HUDEP-2 (cell line): ENCODE results near the gene TCHHL1.

Experiments used
- DNase-seq, 76 experiments: peaks; one replicate each; lab custom pipeline; 2025; ENCODE audit not compliant: unreplicated experiment in 76 of 76; lab: John Stamatoyannopoulos, UW

Gene TCHHL1

GRCh38 chr1:152039886-152040285 lies 49.0 kb downstream of the TCHHL1 start:
- DNase-seq, result no peak

- DNase-seq, result no peak
These were observed 49.4 kb downstream of the TCHHL1 start for GRCh38 chr1:152039461-152039860.

GRCh38 chr1:152038871-152039270 lies 50.0 kb downstream of the TCHHL1 start:
- DNase-seq, result no peak

- DNase-seq, result peak in 67 of 76 experiments; percentile 8 to 81 (median 57)
These were observed 52.3 kb downstream of the TCHHL1 start, which contains the start of gene S100A11 for GRCh38 chr1:152036267-152037216. TSS of gene S100A11 (minus strand) at chr1:152037004. CDS start at chr1:152036915, 89 bp downstream.

- peak in 4 of 76 experiments; percentile 2 to 42 (median 16) for DNase-seq
These were observed 53.2 kb downstream of the TCHHL1 start for GRCh38 chr1:152035539-152036266.

GRCh38 chr1:152034654-152035538 lies 54.0 kb downstream of the TCHHL1 start:
- peak in 53 of 76 experiments; percentile 4 to 70 (median 37) for DNase-seq

GRCh38 chr1:152034324-152034653 lies 54.6 kb downstream of the TCHHL1 start:
- no peak for DNase-seq
